NCI-H1105 (cell line): ENCODE measurements around the gene BIN2.
"Not testable (repeated sequence)": the region's sequence is repeated elsewhere in the genome, so short reads cannot be mapped to it uniquely, and the experiment has no call there.

Experiments
- DNase-seq: peaks from one replicate; lab custom pipeline; 2025; lab: John Stamatoyannopoulos, UW

Gene BIN2

GRCh38 chr12:51259600-51259999 is 64.4 kb downstream of the BIN2 start:
- DNase-seq: not testable (repeated sequence)

DNA sequence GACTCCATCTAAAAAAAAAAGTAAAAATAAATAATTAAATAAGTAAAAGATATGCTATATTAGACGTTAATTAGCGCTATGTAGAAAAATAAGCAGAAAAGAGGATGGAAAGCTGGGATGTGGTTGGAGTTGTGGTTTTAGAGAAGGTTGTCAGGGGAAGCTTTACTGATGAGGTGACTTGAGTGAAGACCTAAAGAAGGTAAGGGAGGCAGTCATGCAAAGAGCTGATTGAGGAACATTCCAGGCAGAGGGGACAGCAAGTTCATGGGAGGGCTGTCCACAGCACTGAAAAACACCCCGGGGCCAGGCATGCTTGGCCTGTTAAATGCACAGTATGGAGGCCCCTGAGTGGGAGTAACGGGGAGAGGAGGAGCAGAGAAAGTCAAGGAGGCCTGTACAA is 69.4 kb downstream of the BIN2 start:
- DNase-seq: no peak

DNA sequence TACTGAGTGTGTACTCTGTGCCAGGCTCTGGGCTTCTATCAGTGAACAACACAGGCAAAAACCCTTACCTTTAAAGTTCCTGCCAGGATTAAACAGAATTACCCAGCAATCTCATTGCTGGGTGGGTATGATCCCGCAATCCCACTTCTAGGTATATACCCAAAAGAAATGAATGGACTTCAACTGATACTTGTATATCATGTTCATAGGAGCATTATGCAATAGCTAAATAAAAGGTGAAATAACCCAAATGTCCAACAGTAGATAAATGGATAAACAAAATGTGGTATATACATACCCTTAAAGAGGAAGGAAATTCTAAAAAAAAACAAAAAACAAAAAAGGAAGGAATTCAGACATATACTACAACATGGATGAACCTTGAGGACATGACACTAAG is 70.7 kb downstream of the BIN2 start:
- no peak for DNase-seq

GRCh38 chr12:51247523-51248206 is 76.3 kb downstream of the BIN2 start:
- no peak for DNase-seq

GRCh38 chr12:51246254-51246853 is 77.6 kb downstream of the BIN2 start:
- DNase-seq: no peak

- DNase-seq: no peak
Measured at GRCh38 chr12:51245476-51246253, 78.3 kb downstream of the BIN2 start.

- no peak for DNase-seq
Measured at GRCh38 chr12:51244269-51244668, 79.7 kb downstream of the BIN2 start.

DNA sequence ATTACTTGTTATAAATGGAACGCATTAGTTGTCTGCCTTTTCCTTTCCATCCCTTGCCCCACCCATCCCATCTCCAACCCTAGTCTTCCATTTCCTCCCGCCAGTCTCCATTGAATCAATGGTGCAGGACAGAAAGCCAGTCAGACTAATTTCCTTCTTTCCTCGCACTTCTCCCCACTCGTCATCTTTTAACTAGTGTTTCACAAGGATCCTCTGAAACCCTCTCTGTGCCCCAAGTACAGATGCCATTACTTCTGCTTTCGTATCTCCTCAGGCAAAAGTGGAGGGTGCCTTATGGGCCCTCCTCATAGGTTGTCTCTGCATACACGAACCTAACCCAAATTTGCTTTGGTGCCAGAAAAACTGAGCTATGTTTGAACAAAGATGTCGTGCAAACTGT is 81.1 kb downstream of the BIN2 start:
- no peak for DNase-seq

DNA sequence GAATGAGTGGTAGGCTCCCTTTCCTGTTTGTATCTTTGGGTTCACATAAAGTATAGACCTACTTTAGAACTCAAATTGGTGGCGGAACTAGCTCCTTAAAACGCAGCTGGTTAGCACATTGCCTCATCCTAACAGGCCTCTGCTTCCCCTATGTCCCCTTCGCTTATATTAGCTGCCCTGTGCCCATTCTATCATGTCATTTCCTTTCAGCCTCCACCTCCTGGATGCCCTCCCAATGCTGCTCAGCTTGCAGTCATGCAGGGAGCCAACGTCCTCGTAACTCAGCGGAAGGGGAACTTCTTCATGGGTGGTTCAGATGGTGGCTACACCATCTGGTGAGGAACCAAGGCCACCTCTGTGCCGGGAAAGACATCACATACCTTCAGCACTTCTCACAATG is 81.9 kb downstream of the BIN2 start:
- no peak for DNase-seq

DNA sequence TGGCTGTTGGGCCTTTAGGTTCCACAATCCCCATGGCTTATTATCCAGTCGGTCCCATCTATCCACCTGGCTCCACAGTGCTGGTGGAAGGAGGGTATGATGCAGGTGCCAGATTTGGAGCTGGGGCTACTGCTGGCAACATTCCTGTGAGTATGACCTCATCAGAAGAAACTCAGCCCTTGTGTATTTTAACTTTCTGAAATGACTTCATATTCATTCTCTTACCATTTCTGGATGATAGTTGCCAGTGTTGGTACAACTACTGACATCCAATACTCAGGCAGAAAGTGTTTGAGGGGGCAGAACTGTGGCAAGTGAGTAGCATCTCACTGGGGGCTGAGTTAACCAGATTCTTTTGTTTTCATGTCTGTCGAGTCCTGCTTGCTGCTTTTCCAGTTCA is 83.0 kb downstream of the BIN2 start:
- no peak for DNase-seq

GRCh38 chr12:51238510-51239334 is 85.3 kb downstream of the BIN2 start, which contains the start of gene DAZAP2:
Gene DAZAP2, plus strand, starts transcription at chr12:51238826. Its CDS starts 82 bp downstream, at chr12:51238908.
- peak; percentile 82 for DNase-seq

- no peak for DNase-seq
Measured at GRCh38 chr12:51238037-51238509, 85.9 kb downstream of the BIN2 start.

- DNase-seq: no peak
Measured at GRCh38 chr12:51234530-51234929, 89.4 kb downstream of the BIN2 start.

GRCh38 chr12:51232642-51233041 is 91.3 kb downstream of the BIN2 start:
- DNase-seq: no peak
